HepG2 (cell line): ENCODE data around the gene GTF2A1.

ENCODE experiments used
- FOXM1 ChIP-seq: sonication (generic); formaldehyde crosslinking; IDR thresholded peaks from 2 replicates; pipeline ENCODE4 v1.5.0; 2020; ENCODE audit warnings: missing genetic modification reagents
- KLF13 ChIP-seq: sonication (generic); formaldehyde crosslinking; IDR thresholded peaks from 2 replicates; pipeline ENCODE4 v1.4.0; 2020; ENCODE audit warnings: mild to moderate bottlenecking, missing genetic modification reagents
- RBM22 ChIP-seq: fragments of 200-400 bp; formaldehyde crosslinking; optimal IDR thresholded peaks from 2 replicates; pipeline ENCODE3; 2017; ENCODE audit warnings: mild to moderate bottlenecking, low read length, moderate library complexity
- ZNF660 ChIP-seq: sonication (generic); formaldehyde crosslinking; IDR thresholded peaks from 2 replicates; pipeline ENCODE4 v1.5.1; 2020; ENCODE audit warnings: mild to moderate bottlenecking, low read depth, missing genetic modification reagents, borderline replicate concordance
- TF ChIP-seq, protein P1 (sequence below): sonication (generic); formaldehyde crosslinking; IDR thresholded peaks from 2 replicates; pipeline ENCODE4 v1.4.0; 2020; ENCODE audit warnings: low read depth, missing genetic modification reagents

DNA sequence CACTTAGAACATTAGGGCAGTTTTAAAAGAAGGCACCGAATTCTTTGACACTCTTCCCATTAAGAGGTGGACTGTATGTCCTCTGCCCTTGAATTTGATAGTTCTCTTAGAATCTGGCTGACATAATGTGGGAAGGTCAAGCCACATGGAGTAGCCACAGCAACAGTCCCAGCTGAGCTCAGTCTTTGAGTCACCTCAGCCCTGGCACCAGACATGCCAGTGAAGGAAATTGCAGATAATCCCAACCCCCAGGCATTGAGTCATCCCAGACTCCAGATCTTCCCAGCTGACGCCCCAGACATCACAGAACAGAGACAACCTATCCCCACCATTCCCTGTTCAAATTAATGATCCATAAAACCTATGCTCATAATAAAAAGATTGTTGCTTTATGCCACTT lies 83.4 kb downstream of the GTF2A1 start:
- TF ChIP-seq, protein P1, sequence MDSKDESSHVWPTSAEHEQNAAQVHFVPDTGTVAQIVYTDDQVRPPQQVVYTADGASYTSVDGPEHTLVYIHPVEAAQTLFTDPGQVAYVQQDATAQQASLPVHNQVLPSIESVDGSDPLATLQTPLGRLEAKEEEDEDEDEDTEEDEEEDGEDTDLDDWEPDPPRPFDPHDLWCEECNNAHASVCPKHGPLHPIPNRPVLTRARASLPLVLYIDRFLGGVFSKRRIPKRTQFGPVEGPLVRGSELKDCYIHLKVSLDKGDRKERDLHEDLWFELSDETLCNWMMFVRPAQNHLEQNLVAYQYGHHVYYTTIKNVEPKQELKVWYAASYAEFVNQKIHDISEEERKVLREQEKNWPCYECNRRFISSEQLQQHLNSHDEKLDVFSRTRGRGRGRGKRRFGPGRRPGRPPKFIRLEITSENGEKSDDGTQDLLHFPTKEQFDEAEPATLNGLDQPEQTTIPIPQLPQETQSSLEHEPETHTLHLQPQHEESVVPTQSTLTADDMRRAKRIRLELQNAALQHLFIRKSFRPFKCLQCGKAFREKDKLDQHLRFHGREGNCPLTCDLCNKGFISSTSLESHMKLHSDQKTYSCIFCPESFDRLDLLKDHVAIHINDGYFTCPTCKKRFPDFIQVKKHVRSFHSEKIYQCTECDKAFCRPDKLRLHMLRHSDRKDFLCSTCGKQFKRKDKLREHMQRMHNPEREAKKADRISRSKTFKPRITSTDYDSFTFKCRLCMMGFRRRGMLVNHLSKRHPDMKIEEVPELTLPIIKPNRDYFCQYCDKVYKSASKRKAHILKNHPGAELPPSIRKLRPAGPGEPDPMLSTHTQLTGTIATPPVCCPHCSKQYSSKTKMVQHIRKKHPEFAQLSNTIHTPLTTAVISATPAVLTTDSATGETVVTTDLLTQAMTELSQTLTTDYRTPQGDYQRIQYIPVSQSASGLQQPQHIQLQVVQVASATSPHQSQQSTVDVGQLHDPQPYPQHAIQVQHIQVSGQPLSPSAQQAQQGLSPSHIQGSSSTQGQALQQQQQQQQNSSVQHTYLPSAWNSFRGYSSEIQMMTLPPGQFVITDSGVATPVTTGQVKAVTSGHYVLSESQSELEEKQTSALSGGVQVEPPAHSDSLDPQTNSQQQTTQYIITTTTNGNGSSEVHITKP (CRISPR knock-in tag) = no peak
- no peak for TF ChIP-seq RBM22
- no peak for TF ChIP-seq ZNF660 (CRISPR knock-in tag)
- TF ChIP-seq FOXM1 (CRISPR knock-in tag) = no peak
- no peak for TF ChIP-seq KLF13
